Measurements from ENCODE around the gene PPP1R9A.

The PPP1R9A gene

GRCh38 chr7:94912085-94912484 lies 4.7 kb downstream of the PPP1R9A start:
- DNase-seq = no peak

DNA sequence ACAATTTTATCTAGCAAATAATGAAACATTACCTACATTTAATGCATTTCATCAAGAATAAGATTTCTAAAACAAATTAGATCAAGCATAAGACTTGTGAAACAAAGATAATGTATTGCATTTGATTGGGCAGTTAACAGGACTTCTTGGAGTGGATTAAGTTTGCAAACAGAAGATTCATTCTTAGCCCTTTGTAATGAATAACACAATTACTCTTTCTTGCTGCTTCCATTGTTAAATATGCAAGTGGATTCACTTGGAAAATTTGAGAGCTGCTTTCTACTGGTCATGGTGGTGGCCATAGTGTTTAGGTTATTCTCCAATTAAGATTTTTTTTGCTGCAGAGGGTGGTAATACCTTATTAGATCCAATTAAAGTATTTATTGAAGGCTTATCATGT lies 6.0 kb downstream of the PPP1R9A start:
- DNase-seq = no peak

GRCh38 chr7:94921911-94922310 lies 14.5 kb downstream of the PPP1R9A start:
- no peak for DNase-seq

- DNase-seq = no peak
These were observed 15.1 kb downstream of the PPP1R9A start for GRCh38 chr7:94922457-94922856.

- DNase-seq = no peak
These were observed 16.0 kb downstream of the PPP1R9A start for GRCh38 chr7:94923412-94923811.

GRCh38 chr7:94928168-94928707 lies 20.8 kb downstream of the PPP1R9A start:
- DNase-seq = no peak

- no peak for DNase-seq
These were observed 26.0 kb downstream of the PPP1R9A start for GRCh38 chr7:94933256-94933990.

- no peak for DNase-seq
These were observed 32.0 kb downstream of the PPP1R9A start for GRCh38 chr7:94939395-94939794.

- no peak for DNase-seq
These were observed 32.8 kb downstream of the PPP1R9A start for GRCh38 chr7:94940241-94940640.

DNA sequence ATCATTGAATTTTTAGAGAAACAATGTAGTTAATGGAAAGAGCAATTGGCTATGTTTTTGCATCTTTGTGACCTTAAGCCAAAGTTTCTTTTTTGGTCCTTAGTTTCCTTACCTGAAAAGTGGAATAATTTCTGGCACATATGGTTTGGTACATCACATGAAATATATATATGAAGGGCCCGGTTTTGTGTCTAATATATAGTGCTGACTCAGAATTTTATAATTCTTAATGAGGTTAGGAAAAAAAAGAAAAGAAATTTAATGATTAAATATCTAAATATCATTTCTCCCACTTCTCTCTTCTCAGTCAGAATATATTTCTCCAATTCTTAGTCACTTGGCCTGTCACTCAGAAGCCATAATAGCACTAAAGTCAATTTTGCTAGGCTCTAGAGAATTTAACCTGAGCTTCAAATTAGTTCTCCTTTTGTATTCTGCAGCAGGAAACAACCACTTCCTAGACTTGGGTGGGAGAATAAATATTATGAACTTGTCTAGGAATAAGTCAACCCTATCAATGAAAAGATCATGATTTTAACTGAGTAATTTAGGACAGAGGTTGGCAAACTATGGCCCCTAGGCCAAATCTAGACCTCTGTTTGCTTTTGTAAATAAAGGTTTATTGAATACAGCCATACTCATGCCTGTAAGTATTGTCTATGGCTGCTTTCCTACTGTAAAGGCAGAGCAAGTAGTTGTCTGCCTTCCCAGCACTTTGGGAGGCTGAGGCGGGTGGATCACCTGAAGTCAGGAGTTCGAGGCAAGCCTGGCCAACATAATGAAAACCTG lies 34.6 kb downstream of the PPP1R9A start:
- DNase-seq = no peak

- no peak for DNase-seq
These were observed 35.7 kb downstream of the PPP1R9A start for GRCh38 chr7:94943134-94943533.

GRCh38 chr7:94949532-94949931 lies 42.1 kb downstream of the PPP1R9A start:
- no peak for DNase-seq

DNA sequence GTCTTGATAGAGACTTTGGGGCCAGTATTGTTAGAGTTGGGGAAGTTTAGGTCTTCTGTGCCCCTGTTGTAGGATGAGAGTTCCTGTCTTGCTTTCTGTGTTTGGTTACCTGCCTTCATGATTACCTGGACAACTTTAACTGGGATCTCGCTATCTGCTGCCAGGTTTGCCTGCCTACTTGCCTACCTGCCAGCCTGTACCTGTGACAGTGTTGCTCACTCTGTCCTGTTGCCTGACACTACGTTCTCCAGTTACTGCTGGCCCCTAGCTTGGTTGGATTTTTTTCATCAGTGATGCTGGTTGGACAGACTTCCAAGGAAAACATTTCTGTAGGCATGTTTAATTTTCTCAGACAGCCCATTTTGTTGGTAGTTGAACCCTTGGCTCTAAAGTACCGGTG lies 48.4 kb downstream of the PPP1R9A start:
- DNase-seq = no peak

DNA sequence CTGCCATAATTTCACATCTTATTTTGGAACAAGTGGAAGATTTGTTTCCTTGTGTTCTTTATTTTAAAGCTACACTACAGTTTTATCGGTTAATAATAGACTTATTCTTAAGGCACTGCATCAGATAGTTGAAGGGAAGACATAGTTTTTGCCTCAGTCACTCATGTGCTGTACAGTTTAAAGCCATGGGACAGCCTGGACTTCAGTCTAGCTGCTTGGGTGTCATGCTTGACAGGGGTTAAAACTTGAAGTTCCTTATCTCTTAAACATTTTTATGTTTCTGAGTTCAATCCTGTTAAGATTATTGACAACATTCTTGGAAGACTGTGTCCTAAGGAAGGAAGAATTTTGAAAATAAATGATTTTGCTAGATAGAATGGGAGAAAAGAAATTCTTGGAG lies 49.7 kb downstream of the PPP1R9A start:
- DNase-seq = no peak

DNA sequence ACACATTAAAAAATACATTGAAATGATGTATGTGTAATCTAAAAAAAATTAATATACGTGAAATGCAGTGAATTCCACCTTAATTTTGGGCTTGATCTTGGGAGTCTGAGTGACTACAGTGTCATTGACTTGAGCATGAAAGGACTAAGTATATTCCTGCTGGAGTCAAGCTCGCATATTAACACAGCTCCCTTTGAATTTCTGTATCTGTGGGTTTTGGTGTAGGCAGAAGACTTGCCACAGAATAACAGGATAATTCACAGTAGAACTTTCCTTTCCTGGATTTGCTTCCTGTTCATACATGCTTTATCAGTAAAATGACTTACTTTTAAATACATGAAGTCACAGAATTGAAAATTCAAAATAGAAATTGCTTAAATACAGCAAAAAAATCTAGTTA lies 55.3 kb downstream of the PPP1R9A start:
- DNase-seq = no peak

DNA sequence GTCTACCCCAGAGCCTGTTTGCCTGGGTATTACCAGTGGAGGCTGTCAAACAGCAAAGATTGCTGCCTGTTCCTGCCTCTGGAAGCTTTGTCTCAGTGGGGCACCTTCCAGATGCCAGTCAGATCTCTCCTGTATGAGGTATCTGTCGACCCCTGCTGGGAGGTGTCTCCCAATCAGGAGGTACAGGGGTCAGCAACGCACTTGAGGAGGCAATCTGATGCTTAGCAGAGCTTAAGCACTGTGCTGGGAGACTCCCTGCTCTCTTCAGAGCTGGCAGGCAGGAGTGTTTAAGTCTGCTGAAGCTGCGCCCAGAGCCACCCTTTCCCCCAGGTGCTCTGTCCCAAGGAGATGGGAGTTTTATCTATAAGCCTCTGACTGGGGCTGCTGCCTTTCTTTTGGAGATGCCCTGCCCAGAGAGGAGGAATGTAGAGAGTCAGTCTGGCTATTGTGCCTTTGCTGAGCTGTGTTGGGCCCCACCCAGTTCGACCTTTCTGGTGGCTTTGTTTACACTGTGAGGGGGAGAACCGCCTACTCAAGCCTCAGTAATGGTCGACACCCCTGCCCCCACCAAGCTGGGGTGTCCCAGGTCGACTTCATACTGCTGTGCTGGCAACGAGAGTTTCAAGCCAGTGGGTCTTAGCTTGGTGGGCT lies 62.2 kb downstream of the PPP1R9A start:
- no peak for DNase-seq

- no peak for DNase-seq
These were observed 62.7 kb downstream of the PPP1R9A start for GRCh38 chr7:94970085-94970576.

GRCh38 chr7:94971051-94971867 lies 63.9 kb downstream of the PPP1R9A start:
- DNase-seq = no peak

DNA sequence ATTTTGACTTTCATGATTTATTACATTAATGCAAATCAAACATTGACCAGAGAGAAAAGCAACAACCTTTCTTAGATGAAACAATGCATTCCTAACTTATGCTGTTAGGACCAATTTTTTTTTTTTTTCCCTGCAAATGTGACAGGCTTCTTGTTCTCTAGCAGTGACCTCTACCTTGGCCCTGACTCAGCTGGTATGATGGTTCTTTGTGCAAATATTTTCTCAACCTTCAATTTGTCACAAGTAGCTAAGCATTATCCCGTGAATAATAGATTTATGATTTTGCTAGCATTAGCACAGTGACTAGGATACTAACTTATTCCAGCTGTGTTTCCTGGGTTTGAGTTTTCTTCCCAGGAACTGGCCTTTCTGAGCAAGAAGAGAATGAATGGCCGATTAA lies 64.9 kb downstream of the PPP1R9A start:
- DNase-seq = no peak

DNA sequence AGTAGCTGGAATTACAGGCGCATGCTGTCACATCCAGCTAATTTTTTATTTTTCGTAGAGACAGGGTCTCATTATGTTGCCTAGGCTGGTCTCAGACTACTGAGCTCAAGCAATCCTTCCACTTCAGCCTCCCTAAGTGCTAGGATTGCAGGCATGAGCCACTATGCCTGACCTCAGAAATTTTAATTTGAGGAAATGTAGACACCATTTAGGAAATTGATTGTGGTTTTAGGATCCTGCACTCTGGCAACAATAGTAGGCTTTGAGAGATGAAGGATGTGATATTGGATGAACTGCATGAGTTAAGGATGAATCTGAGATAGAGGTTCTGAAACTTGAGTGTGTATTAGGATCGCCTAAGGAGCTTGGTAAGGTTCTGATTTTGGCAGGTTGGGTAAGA lies 66.5 kb downstream of the PPP1R9A start:
- DNase-seq = no peak

DNA sequence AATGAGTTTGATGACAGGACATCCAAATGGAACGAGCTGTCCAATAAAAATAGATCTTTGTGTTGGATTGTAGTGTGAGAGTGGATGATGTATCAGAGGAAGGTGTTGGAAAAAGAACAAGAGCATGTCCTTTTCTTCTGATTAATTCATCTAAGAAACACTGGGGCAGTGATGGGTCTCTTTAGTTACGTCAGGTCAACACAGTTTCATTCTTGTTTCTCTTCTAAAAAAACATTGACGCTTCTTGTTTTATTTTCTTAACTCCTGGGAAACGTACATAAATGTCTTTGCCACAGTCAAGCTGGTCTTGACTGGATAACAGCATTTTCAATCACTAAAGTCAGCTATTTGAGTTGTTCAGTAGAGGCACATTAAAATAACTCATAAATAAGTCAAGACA lies 67.0 kb downstream of the PPP1R9A start:
- DNase-seq = no peak

- no peak for DNase-seq
These were observed 67.9 kb downstream of the PPP1R9A start for GRCh38 chr7:94975336-94975735.

Measured in inflammatory macrophage (primary cell).